GM23338 (cell line): ENCODE results near the gene AXIN1.

Source experiments
- CREB1 ChIP-seq: fragments of 250-450 bp; sonication (Bioruptor Pico); IDR thresholded peaks from 2 replicates; pipeline ENCODE4 v1.5.0; 2020; ENCODE audit warnings: low read depth, mild to moderate bottlenecking, moderate library complexity
- EZH2 ChIP-seq: fragments of 200-600 bp; sonication (generic); IDR thresholded peaks from one replicate; pipeline ENCODE4 v1.8.0; 2017; ENCODE audit warnings: antibody characterized with exemption, mild to moderate bottlenecking, low read depth; ENCODE audit not compliant: unreplicated experiment
- EZH2phosphoT487 ChIP-seq: fragments of 200-600 bp; sonication (generic); IDR thresholded peaks from one replicate; pipeline ENCODE4 v1.8.1; 2018; ENCODE audit warnings: antibody characterized with exemption; ENCODE audit not compliant: unreplicated experiment
- JUNB ChIP-seq: IDR thresholded peaks from one replicate; pipeline ENCODE4 v1.6.1; 2016; ENCODE audit warnings: antibody characterized with exemption; ENCODE audit not compliant: unreplicated experiment
- NANOG ChIP-seq: IDR thresholded peaks from 2 replicates; pipeline ENCODE4 v1.6.1; 2016; ENCODE audit warnings: antibody characterized with exemption, borderline replicate concordance
- POLR2AphosphoS5 ChIP-seq: IDR thresholded peaks from 2 replicates; pipeline ENCODE4 v1.6.1; 2016; ENCODE audit warnings: antibody characterized with exemption, low read depth
- STAT1 ChIP-seq: IDR thresholded peaks from one replicate; pipeline ENCODE4 v1.6.1; 2016; ENCODE audit warnings: antibody characterized with exemption; ENCODE audit not compliant: unreplicated experiment
- ZNF114 ChIP-seq: fragments of 250-450 bp; sonication (Bioruptor Pico); IDR thresholded peaks from 2 replicates; pipeline ENCODE4 v1.5.0; 2020; ENCODE audit warnings: mild to moderate bottlenecking, moderate library complexity
- ZNF331 ChIP-seq: fragments of 250-450 bp; sonication (Bioruptor Pico); IDR thresholded peaks from 2 replicates; pipeline ENCODE4 v1.5.0; 2020; ENCODE audit warnings: low read depth, mild to moderate bottlenecking, moderate library complexity
- TF ChIP-seq, protein P1 (sequence below), 2 experiments: fragments of 200-600 bp in 1 of 2; sonication (generic) in 1 of 2; conservative IDR thresholded peaks; 2 replicates each; pipeline versions ENCODE4 v1.5.1 to v1.6.1; 2016 to 2017; ENCODE audit warnings: antibody characterized with exemption in 2 of 2, low read depth in 2 of 2, mild to moderate bottlenecking in 2 of 2, moderate library complexity in 1 of 2
- TF ChIP-seq, protein P2 (sequence below): IDR thresholded peaks from one replicate; pipeline ENCODE4 v1.6.1; 2018; ENCODE audit warnings: antibody characterized with exemption; ENCODE audit not compliant: unreplicated experiment
- TF ChIP-seq, protein P3 (sequence below): fragments of 250-450 bp; sonication (Bioruptor Pico); IDR thresholded peaks from 2 replicates; pipeline ENCODE4 v1.5.0; 2020; ENCODE audit warnings: mild to moderate bottlenecking, moderate library complexity

DNA sequence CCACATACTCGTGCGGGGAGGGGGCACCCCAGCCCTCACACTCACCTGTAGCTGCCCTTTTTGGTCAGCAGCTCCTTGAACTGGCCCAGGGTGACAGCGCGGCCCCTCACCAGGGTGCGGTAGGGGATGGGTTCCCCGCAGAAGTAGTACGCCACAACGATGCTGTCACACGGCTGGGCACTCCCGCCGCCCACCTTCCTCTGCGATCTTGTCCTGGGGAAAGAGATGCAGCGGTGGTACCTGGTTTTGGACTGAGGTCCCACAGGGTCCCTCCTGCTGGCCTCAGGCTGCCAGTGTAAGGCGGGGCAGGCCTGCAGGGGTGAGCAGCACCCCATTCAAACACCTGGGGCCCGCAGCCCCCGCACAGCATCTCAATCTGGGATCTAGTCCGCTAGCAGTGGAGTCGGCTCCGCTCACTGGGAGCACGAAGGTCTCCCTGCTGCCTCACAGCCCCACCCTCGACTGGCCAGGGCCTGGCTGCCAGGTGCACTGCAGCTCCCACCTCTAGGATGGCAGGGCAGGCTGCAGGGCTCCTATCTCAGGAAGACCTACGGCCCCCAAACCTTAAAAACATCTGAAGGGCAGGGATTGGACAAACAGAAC lies 63.0 kb downstream of the AXIN1 start:
- TF ChIP-seq, protein P1, sequence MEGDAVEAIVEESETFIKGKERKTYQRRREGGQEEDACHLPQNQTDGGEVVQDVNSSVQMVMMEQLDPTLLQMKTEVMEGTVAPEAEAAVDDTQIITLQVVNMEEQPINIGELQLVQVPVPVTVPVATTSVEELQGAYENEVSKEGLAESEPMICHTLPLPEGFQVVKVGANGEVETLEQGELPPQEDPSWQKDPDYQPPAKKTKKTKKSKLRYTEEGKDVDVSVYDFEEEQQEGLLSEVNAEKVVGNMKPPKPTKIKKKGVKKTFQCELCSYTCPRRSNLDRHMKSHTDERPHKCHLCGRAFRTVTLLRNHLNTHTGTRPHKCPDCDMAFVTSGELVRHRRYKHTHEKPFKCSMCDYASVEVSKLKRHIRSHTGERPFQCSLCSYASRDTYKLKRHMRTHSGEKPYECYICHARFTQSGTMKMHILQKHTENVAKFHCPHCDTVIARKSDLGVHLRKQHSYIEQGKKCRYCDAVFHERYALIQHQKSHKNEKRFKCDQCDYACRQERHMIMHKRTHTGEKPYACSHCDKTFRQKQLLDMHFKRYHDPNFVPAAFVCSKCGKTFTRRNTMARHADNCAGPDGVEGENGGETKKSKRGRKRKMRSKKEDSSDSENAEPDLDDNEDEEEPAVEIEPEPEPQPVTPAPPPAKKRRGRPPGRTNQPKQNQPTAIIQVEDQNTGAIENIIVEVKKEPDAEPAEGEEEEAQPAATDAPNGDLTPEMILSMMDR (conservative IDR thresholded peaks at IDR 0.05; ENCODE audit: low read depth in 2 of 2) = no peak
- TF ChIP-seq EZH2 (no peak), EZH2phosphoT487 (no peak), POLR2AphosphoS5 (no peak), JUNB (no peak), NANOG (no peak), ZNF331 (CRISPR knock-in tag) (no peak), ZNF114 (CRISPR knock-in tag) (no peak), CREB1 (CRISPR knock-in tag) (no peak), STAT1 (no peak)
- TF ChIP-seq, protein P2, sequence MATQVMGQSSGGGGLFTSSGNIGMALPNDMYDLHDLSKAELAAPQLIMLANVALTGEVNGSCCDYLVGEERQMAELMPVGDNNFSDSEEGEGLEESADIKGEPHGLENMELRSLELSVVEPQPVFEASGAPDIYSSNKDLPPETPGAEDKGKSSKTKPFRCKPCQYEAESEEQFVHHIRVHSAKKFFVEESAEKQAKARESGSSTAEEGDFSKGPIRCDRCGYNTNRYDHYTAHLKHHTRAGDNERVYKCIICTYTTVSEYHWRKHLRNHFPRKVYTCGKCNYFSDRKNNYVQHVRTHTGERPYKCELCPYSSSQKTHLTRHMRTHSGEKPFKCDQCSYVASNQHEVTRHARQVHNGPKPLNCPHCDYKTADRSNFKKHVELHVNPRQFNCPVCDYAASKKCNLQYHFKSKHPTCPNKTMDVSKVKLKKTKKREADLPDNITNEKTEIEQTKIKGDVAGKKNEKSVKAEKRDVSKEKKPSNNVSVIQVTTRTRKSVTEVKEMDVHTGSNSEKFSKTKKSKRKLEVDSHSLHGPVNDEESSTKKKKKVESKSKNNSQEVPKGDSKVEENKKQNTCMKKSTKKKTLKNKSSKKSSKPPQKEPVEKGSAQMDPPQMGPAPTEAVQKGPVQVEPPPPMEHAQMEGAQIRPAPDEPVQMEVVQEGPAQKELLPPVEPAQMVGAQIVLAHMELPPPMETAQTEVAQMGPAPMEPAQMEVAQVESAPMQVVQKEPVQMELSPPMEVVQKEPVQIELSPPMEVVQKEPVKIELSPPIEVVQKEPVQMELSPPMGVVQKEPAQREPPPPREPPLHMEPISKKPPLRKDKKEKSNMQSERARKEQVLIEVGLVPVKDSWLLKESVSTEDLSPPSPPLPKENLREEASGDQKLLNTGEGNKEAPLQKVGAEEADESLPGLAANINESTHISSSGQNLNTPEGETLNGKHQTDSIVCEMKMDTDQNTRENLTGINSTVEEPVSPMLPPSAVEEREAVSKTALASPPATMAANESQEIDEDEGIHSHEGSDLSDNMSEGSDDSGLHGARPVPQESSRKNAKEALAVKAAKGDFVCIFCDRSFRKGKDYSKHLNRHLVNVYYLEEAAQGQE = no peak
- TF ChIP-seq, protein P3, sequence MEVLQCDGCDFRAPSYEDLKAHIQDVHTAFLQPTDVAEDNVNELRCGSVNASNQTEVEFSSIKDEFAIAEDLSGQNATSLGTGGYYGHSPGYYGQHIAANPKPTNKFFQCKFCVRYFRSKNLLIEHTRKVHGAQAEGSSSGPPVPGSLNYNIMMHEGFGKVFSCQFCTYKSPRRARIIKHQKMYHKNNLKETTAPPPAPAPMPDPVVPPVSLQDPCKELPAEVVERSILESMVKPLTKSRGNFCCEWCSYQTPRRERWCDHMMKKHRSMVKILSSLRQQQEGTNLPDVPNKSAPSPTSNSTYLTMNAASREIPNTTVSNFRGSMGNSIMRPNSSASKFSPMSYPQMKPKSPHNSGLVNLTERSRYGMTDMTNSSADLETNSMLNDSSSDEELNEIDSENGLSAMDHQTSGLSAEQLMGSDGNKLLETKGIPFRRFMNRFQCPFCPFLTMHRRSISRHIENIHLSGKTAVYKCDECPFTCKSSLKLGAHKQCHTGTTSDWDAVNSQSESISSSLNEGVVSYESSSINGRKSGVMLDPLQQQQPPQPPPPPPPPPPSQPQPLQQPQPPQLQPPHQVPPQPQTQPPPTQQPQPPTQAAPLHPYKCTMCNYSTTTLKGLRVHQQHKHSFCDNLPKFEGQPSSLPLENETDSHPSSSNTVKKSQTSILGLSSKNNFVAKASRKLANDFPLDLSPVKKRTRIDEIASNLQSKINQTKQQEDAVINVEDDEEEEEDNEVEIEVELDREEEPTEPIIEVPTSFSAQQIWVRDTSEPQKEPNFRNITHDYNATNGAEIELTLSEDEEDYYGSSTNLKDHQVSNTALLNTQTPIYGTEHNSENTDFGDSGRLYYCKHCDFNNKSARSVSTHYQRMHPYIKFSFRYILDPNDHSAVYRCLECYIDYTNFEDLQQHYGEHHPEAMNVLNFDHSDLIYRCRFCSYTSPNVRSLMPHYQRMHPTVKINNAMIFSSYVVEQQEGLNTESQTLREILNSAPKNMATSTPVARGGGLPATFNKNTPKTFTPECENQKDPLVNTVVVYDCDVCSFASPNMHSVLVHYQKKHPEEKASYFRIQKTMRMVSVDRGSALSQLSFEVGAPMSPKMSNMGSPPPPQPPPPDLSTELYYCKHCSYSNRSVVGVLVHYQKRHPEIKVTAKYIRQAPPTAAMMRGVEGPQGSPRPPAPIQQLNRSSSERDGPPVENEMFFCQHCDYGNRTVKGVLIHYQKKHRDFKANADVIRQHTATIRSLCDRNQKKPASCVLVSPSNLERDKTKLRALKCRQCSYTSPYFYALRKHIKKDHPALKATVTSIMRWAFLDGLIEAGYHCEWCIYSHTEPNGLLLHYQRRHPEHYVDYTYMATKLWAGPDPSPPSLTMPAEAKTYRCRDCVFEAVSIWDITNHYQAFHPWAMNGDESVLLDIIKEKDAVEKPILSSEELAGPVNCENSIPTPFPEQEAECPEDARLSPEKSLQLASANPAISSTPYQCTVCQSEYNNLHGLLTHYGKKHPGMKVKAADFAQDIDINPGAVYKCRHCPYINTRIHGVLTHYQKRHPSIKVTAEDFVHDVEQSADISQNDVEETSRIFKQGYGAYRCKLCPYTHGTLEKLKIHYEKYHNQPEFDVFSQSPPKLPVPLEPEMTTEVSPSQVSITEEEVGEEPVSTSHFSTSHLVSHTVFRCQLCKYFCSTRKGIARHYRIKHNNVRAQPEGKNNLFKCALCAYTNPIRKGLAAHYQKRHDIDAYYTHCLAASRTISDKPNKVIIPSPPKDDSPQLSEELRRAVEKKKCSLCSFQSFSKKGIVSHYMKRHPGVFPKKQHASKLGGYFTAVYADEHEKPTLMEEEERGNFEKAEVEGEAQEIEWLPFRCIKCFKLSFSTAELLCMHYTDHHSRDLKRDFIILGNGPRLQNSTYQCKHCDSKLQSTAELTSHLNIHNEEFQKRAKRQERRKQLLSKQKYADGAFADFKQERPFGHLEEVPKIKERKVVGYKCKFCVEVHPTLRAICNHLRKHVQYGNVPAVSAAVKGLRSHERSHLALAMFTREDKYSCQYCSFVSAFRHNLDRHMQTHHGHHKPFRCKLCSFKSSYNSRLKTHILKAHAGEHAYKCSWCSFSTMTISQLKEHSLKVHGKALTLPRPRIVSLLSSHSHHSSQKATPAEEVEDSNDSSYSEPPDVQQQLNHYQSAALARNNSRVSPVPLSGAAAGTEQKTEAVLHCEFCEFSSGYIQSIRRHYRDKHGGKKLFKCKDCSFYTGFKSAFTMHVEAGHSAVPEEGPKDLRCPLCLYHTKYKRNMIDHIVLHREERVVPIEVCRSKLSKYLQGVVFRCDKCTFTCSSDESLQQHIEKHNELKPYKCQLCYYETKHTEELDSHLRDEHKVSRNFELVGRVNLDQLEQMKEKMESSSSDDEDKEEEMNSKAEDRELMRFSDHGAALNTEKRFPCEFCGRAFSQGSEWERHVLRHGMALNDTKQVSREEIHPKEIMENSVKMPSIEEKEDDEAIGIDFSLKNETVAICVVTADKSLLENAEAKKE (CRISPR knock-in tag) = no peak
